ENCODE data around the gene ACTA2.

Gene ACTA2

GRCh38 chr10:88952647-88953111, at the start of gene ACTA2:
Gene ACTA2 (minus strand): TSS chr10:88952773. CDS start chr10:88948930, 3,843 bp downstream.
- no peak for DNase-seq

- no peak for DNase-seq
These were observed 49.1 kb upstream of the ACTA2 start for GRCh38 chr10:89001729-89002072.

- no peak for DNase-seq
These were observed 48.6 kb upstream of the ACTA2 start for GRCh38 chr10:89001024-89001728.

DNA sequence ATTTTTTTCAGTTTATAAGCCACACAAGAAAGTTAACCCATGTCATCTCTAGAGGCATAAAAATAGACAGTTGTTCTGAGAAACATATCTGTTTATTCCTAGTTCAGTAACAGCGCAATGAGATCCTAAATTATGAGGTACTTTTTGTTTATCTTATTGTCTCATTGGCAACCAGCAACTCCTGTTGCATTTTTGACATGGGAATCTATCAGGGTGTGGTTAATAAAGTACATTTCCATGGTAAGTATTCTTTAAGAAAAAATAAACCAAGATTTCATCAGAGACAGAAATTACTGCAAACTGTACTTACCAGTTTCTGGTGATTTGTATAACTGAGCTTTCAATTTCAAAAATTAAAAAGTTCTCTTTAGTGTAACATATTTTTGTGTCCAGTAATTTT, 47.1 kb upstream of the ACTA2 start:
- DNase-seq = no peak

GRCh38 chr10:88996927-88997326, 44.4 kb upstream of the ACTA2 start:
- DNase-seq = peak; percentile 68

GRCh38 chr10:88995156-88995876, 42.7 kb upstream of the ACTA2 start:
- DNase-seq = no peak

DNA sequence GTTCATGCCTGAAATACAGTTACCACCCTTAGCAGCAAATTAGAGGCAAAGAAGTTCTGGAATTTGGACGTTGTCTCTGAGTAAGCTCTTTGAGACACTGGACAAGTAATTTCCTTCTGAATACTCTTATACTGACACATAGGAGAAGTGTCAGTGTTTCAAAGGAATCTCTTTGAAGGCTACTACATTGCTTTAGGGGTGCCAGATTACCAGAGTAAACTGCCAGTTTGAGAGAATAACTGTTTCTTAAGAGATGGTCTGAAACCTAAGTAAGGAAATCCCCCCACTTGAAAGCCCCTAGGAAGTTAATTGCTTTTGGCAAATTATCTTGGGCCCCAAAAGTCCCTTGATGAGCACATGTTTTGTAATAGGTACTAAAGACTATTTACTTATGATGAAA, 41.4 kb upstream of the ACTA2 start:
- no peak for DNase-seq

DNA sequence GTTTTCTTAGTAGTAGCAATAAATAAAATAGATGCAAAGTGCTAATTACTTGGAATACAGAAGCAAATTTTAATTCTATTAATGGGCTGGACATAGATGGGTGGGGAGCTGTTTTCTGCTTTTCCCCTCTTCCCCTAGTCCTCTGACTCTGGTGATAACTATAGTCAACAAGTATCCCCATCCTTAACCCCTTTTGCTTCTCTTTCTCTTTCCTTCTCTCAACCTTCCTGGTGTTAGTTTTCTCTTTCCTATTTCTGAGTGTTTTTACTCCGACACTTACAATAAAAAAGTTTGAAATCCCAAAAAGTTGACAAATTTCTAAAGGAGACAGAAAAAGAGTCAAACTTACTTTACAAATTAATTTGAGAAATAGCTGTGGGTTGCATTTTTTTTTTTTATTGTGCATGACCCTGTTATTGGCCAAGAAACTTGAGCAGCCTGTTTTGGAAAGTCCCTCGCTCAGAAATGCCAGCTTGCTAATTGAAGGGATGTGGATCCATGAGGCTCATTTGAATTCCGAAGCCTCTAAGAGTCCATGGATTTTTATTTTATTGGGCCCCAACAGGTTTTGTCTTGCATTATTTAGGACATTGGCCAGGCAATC, 40.5 kb upstream of the ACTA2 start:
- DNase-seq = no peak

DNA sequence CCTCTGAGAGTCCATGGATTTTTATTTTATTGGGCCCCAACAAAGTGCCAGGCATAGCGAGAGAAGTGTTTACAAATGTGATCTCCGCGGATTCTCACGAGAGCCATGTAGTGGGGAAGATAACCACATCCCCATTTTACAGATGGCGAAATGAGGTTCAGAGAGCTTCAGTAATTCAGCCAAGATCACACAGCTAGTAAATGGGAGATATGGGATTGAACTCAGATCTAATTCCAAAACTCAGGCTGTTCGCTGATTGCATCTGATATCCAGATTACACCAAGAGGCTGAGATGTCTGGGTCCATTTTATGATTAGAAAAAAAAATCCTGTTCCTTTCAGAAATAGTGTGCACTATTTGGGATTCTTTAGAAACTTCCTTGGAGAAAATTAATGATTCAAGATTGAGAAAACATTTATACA, 39.3 kb upstream of the ACTA2 start:
- peak; percentile 84 for DNase-seq

DNA sequence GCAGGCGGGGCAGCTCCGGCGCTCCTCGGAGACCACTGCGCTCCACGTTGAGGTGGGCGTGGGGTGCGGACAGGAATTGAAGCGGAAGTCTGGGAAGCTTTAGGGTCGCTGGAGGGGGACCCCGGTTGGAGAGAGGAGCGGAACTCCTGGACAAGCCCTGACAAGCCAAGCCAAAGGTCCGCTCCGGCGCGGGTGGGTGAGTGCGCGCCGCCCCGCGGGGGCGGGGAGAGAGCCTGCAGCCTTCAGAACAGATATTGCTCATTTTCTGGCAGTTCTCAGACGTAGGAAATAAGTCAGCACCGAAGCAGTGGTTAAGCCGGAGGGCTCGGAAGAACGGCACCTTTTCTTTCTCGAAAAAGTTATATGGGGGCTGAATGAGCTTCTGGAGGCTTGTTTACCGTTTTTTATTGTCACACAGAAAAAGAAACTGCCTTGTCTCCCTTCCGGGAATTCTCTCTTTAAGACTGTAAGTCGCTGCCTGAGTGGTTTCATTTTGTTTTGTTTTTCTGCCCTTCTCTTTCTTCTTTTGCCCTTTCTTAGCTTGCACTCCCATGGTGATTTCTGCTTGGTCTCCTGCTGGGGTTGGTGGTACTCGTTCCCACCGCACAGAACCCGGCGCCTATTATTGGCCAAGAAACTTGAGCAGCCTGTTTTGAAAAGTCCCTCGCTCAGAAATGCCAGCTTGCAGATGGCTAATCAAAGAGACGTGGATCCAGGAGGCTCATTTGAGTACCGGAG, 38.8 kb upstream of the ACTA2 start:
- peak; percentile 84 for DNase-seq

DNA sequence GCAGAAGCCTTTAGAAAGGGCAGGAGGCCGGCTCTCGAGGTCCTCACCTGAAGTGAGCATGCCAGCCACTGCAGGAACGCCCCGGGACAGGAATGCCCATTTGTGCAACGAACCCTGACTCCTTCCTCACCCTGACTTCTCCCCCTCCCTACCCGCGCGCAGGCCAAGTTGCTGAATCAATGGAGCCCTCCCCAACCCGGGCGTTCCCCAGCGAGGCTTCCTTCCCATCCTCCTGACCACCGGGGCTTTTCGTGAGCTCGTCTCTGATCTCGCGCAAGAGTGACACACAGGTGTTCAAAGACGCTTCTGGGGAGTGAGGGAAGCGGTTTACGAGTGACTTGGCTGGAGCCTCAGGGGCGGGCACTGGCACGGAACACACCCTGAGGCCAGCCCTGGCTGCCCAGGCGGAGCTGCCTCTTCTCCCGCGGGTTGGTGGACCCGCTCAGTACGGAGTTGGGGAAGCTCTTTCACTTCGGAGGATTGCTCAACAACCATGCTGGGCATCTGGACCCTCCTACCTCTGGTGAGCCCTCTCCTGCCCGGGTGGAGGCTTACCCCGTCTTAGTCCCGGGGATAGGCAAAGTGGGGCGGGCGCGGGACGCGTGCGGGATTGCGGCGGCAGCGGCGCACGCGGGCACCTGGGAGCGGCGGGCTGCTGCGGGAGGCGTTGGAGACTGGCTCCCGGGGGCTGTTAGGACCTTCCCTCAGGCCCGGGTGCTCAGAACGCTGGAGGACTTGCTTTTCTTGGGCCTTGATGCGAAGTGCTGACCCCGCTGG, 38.0 kb upstream of the ACTA2 start, which contains the start of gene FAS:
TSS of gene FAS (plus strand) at position 415 of the 777 bp plus-strand sequence. CDS start at position 494, 79 bp downstream.
- DNase-seq = peak; percentile 72

DNA sequence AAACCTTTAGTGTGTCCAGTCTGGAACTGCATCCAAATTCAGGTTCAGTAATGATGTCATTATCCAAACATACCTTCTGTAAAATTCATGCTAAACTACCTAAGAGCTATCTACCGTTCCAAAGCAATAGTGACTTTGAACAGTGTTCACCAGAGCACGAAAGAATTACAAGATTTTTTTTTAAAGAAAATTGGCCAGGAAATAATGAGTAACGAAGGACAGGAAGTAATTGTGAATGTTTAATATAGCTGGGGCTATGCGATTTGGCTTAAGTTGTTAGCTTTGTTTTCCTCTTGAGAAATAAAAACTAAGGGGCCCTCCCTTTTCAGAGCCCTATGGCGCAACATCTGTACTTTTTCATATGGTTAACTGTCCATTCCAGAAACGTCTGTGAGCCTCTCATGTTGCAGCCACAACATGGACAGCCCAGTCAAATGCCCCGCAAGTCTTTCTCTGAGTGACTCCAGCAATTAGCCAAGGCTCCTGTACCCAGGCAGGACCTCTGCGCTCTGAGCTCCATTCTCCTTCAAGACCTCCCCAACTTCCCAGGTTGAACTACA, 37.3 kb upstream of the ACTA2 start:
- DNase-seq = peak; percentile 52

DNA sequence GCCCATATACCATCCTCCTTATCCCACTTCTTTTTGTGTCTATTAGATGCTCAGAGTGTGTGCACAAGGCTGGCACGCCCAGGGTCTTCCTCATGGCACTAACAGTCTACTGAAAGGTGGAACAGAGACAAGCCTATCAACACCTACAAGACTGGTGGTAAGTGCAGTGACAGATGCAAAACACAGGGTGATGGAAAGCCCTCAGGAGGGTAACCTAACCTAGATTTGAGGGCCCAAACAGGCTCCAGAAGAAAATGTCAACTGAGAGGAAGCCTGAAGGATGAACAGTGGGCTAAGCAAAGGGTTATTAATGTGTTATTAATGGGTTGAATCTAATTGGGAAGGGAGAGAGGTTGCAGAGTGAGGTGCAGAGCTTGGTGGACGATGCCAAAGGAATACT, 36.9 kb upstream of the ACTA2 start:
- DNase-seq = no peak

GRCh38 chr10:88987840-88988239, 35.3 kb upstream of the ACTA2 start:
- DNase-seq = no peak

DNA sequence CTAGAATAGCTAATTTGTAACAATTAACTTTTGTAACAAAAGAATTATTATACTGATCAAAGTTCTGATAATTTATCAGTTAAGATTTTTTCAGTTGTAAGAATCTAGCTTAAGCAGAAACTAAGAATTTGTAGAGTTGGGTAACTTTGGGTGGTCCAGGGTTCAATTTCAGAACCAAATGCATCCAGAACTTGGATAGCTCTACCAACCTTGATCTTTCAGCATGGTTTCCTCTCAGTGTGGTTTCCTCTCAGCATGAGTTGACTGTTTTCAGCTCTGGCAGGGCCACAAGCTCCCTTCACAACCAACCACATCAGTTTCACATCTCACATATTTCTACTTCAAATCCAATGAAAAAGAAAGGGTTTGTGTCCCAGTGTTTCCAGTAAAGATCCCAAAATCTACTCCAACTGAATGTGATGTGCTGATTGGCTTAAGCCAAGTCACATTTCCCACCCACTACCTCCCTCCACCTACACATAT, 34.7 kb upstream of the ACTA2 start:
- no peak for DNase-seq

- DNase-seq = peak; percentile 77
These were observed 34.1 kb upstream of the ACTA2 start for GRCh38 chr10:88986549-88987242.

DNA sequence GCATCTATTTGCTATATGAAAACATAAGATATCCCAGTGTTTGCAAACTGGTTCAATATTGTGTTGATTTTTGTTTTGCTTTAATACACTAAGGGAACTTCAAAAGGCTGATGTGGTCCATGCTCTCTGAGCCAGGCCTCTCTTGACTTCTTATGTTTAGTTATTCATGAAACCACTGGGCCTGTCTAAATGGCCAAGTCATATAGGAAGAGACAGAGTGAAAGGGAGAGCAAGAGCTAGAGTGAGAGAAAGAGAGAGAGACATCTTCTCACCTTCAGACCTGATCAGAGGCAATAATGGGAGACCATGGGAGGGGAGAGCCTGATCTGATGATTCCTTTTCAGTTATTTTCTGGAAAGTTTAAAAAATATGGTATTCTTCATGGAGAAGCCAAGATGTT, 32.0 kb upstream of the ACTA2 start:
- DNase-seq = no peak

DNA sequence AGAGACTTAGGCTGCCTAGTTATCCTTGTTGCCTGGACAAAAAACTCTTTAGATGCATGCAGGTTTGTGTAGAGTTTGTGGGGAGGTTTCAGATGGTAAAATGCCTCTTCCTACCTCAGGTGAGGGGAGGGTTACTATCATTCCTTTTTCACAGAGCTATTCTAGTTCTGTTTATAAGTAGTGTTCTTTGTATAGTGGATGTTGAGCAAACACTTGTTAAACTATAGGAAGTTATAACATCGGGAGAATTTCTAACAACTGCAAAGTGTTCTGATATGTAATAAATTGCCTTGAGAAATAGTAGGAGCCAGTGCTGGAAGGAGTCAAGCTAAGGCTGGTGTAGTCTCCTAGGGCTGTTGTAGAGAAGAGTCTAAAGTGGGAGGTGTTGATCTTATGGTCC, 31.4 kb upstream of the ACTA2 start:
- no peak for DNase-seq

- peak; percentile 49 for DNase-seq
These were observed 30.6 kb upstream of the ACTA2 start for GRCh38 chr10:88983206-88983605.

DNA sequence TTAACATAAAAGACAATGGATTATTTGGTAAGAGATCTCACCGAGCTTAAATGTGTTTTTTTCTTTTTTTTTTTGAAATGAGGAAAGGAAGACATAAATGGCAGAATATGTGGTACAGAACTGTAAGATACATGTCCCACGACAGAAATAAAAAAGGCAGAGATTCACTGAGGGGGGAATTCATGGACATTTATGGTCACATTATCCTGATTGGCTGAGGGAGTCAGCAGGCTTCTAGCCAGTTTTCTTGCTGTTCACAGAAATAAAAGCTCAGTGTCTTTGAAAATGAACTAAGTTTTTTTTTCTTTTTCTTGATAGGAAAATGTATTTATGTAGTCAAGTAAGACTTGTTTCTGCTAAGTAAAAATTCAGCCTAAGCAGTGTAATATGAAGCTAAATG, 29.8 kb upstream of the ACTA2 start:
- DNase-seq = no peak

GRCh38 chr10:88981435-88981834, 28.9 kb upstream of the ACTA2 start:
- DNase-seq = no peak

All from OCI-M1 (cell line).